ENCODE data around the gene HOXC5.
"Not testable (repeated sequence)": the region's sequence is repeated elsewhere in the genome, so short reads cannot be mapped to it uniquely, and the experiment has no call there.

Gene HOXC5

DNA sequence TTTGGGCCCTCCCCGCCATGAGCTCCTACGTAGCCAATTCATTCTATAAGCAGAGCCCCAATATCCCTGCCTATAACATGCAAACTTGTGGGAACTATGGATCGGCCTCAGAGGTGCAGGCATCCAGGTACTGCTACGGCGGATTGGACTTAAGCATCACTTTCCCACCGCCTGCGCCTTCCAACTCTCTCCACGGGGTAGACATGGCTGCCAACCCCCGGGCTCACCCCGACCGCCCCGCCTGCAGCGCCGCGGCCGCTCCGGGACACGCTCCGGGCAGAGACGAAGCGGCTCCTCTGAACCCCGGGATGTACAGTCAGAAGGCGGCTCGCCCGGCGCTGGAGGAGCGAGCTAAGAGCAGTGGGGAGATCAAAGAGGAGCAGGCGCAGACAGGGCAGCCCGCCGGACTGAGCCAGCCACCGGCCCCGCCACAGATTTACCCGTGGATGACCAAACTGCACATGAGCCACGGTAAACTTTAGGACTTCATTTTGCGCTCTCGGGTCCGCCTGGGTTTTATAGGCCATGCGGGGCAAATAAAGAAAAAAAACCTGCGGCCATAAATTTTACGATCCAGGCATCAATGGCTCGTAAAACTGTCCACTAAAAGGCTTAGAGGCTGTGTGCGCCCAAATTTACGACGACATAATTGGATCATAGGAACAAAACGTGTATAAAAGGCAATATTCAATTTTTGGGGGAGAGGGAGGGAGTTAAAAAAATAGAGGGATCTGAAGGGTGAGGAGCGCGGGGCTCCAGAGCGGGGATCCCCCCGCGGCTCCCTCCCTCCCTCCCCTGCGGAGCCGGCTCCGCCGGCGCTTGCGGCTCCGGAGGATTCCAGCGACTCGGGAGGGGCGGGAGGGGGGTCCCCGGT is 493 bp downstream of the HOXC5 start:
- DNase-seq (ENCODE audit: low read depth in 2 of 2), result no peak

DNA sequence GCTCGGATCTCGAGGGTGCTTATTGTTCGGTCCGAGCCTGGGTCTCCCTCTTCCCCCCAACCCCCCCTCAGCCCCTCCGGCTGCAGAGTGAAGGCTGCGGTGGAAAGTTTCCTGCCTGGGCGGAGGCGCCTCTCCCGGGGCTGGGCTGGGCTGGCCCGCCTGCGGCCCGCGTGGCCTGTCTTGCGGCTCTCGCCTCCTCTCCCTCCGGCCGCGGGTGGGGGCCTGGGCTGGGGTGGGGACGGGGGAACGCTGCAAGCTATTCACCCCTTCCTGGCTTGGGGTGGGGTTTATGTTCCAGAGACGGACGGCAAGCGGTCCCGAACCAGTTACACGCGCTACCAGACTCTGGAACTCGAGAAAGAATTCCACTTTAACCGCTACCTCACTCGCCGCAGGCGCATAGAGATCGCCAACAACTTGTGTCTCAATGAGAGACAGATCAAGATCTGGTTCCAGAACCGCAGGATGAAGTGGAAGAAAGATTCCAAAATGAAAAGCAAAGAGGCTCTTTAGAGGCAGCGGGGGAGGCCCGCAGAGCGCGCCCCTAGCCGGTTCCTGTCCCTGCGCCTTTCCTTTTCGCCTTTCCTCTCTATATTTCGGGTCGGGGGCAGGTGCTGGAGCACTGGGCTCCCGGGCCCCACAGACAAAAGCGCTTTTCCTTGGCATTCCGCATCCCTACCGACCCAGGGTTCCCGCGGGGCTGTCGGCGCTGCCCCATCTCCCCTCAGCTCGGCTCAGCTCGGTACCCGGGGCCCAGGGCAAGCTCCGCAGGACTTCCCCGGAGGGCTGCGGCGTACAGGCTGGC is 1.3 kb downstream of the HOXC5 start:
- no peak for DNase-seq (ENCODE audit: low read depth in 2 of 2)

DNA sequence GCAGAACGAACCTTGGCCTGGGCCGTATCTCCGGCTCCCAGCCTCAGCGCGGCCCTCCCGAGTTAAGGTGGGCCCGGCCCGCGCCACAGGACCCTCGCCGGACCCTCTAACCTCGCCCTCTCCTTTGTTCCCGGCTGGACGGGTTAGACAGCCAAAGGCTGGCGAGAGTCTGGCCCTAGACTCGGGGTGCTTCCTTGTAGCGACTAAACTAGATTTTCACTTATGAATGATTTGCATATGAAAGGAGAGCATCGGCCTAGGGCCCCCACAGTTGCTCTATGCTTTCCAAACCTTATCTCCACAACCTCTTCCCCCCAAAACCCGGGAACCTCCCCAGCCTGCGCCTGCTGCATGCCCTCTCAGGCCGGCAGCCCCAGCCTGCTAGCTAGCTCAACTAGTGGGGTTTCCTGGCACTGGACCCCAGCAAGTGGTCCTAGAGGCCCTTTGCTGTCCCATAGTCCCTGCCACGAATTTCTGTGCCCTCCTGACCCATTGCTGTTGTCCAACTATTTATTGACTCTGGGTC is 2.0 kb downstream of the HOXC5 start:
- DNase-seq (ENCODE audit: low read depth in 2 of 2), result no peak

DNA sequence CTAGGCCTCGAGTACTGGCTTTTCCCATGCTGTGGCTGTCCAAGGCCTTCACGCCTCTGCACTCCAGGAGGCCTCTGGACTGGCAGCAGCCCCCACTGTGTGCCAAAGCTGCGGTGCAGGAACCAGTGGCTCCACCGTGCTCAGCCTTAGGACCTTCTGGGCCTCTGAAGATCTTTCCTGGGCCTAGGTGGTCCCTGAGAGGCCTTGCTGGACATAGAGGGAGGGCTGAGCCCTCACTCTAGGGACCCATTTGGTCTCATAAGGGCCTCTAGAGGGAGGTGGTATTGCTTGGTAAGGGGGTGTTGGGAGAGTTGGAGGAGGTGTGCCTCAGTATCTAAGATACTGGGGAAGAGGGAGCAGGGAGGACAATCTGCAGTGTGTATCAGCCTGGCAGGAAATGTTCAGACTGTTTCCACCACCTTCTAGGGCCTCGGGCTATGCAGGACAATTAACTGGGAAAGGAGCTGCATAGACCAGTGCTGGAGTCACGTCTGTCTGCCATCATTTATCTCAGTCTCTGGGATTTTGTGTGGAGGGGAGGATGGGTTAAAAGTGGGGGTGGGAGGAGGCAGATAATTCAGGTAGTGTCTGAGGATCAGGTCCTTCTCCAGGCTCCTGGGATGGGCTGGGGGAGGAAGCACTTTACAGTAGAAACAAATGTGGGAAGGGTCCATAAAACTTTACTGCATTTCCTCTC is 2.9 kb downstream of the HOXC5 start:
- DNase-seq (ENCODE audit: low read depth in 2 of 2), result no peak

DNA sequence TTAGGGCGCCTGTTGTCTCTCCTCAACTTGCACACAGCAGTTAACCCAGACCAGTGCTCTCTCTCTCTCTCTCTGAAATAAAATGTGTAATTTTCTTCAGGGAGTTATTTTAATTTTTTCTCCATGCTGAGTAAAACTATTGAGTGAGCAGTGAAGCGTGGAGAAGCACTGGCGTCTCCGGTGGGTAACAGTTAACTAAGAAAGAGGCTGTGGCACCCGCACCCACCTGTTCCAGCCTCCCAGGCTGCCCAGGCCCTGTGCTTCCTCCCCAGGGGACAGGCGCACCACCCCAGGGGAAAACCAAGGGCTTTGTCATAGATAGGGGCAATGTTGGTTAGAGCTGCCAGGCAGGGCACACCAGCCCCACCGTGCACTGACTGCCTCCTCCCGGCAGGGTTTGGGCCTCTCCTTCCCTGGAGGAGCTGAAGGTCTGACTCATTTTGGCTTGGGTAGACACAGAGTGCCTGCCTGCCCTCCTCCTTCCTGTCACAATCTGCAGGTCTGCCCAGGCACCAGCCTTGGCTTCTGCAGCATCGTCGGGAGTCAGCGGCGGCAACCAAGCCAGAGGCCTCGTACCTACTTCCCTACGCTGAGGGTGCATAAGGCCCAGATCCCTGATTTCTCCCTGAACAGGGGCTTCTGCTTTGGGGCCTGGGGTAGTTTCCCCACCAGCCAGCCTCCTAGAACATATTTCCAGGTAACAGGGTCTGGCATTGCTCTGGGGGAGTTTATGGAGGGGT is 3.9 kb downstream of the HOXC5 start:
- DNase-seq (ENCODE audit: low read depth in 2 of 2), result no peak

DNA sequence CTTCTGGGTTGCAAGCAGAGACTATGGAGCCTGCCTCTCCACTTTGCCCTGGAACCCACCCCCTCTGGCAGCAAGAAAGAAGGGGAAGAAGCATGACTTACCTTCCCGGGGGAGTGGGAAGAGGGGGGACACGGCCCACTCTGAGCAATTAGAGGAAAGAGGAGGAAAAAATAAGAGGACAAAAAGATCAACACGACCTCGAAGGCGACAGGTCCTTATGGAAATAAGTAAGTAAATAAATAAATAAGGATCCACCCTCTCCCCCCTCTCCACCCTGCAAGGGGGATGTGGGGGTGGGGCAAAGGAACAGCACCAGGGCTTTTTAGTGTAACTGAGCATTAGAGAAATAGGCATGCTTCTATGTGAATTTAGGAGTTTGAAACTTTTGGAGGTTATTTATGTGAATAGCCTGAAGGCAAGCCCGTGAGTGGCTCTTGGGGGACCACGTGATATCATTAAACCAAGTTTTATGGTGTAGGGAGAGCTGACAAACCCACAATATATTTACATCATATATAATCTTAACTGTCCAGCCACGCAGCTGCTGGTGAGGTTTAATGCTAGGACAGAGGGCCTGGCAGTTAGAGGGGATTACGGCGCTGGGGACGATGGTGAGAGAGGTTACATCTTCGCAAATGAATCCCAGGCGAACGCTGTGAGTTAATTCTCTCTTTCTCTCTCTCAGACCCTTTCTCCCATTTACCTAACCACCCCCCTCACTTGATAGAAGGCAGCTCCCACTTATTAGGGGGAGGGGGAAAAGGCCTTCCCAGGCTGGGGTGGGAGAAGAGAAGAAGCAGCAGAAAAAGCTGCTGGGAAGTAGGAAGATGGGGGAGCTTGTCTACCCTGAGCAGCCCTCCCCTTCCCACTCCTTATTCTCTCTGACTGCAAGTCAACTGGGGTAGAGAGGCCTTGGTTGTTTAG is 4.8 kb downstream of the HOXC5 start:
- DNase-seq (ENCODE audit: low read depth in 2 of 2), result no peak

GRCh38 chr12:54038284-54038870 is 5.5 kb downstream of the HOXC5 start:
- DNase-seq (ENCODE audit: low read depth in 2 of 2), result no peak

GRCh38 chr12:54038871-54039414 is 6.1 kb downstream of the HOXC5 start:
- no peak for DNase-seq (ENCODE audit: low read depth in 2 of 2)

DNA sequence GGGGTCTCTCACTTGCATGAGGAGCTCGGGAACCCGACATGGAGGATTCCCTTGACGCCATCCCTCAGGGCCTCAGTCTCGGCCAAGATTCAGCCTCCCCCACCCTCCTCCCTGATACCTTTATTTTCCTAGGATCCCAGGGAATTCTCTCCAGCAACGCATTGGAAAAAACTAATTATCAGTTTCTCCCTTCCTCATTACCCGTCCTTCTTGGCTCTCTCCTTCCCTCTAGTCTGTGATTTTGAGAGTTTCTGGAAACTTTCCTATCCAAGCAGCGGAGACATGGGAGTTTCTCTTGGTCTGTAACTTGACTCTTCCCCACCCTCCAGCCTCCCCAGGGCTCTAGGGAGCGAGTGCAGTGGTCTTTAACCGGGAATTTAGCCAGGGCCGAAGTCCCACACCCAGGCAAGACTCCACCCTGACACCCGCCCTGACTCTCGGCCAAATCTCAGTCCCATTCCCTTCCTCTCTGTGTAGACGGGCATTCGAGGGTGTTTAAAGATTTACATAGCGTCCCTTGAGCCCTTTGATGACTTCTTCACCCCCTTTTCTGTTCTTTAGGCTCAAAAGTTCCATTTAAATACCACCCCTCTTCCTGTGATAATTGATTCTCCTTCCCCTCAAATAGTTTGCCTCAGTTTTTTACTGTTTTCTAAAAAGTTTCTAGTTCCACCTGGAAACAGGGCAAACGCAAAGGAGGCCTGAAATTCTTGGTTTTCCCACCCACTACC is 6.7 kb downstream of the HOXC5 start:
- DNase-seq (ENCODE audit: low read depth in 2 of 2), result no peak

DNA sequence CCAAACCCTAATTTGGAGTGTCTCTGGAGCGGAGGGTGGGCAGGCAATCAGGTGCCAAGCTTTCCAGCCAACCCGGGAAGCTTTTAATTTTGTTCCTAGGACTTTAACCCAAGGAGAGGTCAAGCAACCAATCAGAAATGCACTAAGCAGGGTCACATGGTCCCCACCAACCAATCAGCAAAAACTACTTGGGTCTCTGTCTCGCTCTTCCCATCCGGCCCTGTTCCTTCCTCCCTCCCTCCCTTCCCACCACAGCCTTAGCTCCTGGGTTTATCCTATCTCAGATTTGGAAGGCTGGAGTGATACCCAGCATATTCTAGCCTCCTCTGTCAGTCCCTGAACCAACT is 7.3 kb downstream of the HOXC5 start:
- no peak for DNase-seq (ENCODE audit: low read depth in 2 of 2)

DNA sequence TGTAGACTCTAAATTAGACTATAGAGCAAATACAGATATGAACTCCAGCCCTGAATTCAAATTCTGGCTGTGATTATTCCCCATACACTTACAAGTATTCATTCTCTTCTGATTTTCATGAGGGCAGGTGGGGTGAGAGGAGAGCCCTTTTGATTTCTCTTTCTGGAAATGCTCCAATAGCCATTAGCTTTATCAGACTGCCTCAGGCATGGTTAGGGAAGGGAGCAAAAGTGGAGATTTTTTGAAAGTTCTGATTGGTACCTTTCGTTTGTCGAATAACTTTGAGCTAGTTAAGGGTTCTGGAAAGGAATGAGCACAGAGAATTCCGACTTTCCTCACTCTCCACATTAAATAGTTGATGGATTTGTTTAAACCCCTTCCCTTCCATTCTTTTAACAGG is 7.8 kb downstream of the HOXC5 start:
- no peak for DNase-seq (ENCODE audit: low read depth in 2 of 2)

GRCh38 chr12:54041097-54041690 is 8.3 kb downstream of the HOXC5 start:
- DNase-seq (ENCODE audit: low read depth in 2 of 2), result no peak

DNA sequence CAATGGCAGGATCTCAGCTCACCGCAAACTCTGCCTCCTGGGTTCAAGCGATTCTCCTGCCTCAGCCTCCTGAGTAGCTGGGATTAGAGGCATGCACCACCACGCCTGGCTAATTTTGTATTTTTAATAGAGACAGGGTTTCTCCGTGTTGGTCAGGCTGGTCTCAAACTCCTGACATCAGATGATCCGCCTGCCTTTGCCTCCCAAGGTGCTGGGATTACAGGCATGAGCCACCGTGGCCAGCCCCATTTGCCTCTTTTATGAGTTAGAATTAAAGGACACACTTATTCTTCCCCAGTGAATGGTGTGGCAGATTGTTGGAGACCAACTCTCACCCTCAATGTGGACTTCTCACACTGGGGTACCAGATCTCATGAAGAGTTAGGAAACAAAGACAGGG is 9.2 kb downstream of the HOXC5 start:
- DNase-seq (ENCODE audit: low read depth in 2 of 2), result not testable (repeated sequence)

DNA sequence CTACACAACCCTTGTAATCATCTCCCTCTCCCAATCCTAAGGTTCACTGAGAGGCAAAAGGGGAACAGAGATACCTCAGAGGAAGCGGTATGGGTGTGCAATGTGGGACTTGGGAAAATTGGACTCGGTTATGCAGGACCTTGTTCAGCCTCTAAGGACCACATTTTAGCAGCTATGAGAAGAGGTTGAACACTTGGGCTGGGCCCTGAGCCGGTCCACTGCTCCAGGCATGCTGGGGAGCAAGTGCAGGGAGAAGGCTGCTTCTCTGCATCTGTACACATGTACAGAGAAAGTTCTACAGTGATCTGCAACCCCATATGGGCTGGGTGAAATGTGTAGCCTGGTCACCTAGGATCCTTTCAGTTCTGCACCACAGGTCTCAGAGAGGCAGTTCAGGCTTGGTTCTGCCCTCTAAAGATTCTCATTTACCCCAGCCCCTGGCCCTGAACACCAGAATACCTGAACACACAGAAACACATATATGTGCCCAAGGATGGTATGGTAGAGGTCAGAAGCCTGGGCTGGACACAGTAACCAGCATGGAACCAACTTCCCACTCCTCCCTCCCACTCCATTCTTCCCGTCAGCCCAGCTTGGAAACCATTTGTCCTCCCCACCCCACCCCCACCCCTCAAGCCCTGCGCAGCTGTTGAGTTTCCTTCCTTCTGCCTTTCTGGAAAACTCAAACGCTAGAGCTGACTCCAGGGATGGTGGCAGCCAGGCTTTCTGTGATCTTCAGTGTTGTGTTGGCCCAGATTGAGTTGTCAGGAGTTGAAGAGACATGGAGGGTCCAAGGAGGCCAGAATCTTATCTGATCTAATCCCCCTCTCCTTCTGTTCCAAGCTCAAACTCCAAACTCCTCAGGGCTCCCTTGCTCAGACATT is 10.4 kb downstream of the HOXC5 start:
- DNase-seq (ENCODE audit: low read depth in 2 of 2), result no peak

DNA sequence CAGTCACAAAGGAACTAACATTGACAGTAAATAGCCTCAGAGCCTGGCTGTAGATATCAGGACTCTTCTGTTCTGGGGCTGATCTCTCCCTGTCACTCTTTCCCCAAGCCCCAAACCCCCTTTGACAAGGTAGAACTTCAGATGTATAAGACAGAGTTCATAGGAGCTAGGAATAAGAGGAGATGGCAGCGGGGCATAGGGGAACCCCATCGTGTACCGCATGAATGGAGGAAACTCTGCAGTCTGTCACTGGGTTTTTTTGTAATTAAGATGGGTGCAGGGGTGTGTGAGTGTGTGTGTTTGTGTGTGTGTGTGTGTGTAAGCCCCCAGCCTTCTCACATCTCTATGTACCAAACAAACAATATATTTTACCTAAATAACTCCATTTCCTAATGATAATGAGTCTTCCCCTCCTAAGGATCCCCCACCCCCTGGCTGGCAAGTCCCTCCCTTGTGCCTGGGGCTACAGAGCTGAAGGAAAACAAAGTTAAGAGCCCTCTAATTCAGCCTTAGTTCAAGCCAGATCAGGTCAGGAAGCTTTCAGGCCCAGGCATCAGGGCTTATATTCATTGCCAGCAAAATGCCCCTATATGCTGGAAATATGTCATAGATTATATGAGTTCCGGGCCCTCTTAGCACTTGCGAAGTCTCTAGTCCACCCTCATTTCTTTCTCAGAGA is 11.7 kb downstream of the HOXC5 start:
- no peak for DNase-seq (ENCODE audit: low read depth in 2 of 2)

- no peak for DNase-seq (ENCODE audit: low read depth in 2 of 2)
These were observed 12.6 kb downstream of the HOXC5 start for GRCh38 chr12:54045401-54045800.

DNA sequence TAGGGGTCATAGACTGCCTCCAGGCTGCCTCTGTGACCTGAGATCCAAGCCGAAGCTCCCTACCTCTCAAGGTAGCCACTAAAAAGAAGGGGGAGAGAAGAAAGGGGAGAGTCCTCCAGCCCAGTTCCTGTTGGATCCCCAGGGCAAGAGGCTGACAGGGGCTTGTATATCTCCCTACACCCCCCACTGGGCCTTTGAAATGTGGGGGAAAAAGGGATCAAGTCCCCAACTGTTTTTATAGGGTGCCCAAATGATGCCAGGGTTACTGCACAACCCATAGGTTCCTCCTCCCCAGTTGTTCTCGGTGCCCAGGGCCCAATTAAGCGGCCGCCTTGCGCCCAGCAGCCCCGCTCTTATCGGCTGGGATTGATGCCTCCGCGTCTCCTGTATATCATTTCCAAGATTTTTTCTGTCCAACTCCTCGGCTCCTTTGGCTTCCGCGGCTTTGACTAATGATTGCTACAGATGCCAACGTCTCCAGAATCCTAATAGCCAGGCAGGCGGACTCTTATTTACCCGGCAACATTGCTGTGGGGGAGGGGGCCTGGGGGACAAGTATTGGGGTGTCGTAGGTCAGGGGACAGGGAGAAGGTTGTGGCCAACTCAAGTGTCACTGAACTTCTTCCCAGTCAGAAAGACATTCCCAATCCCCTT is 13.1 kb downstream of the HOXC5 start:
- DNase-seq (ENCODE audit: low read depth in 2 of 2), result no peak
